Upper lobe of right lung (tissue), 1 donor: Measurements from ENCODE around the gene CMC4. TPM values are rescaled to one million over a fixed set of nuclear protein-coding genes. Genes with fewer than 3 reads are reported as not detected.

Experiments used
- ATAC-seq: fragments of 200-7000 bp; cut with Tn5 transposase; one replicate; pipeline ENCODE4 v1.9.1; 2020; ENCODE audit warnings: mild to moderate bottlenecking, moderate library complexity
- DNase-seq: peaks from one replicate; pipeline ENCODE4 v3.0.0-alpha.2; 2020
- H3K27ac ChIP-seq: fragments of 200-600 bp; one replicate; pipeline ENCODE4 v1.8.0; 2022
- H3K27me3 ChIP-seq: fragments of 200-600 bp; one replicate; pipeline ENCODE4 v1.8.0; 2022; ENCODE audit warnings: mild to moderate bottlenecking
- H3K36me3 ChIP-seq: fragments of 200-600 bp; one replicate; pipeline ENCODE4 v1.8.0; 2022
- H3K4me1 ChIP-seq: fragments of 200-600 bp; one replicate; pipeline ENCODE4 v1.8.0; 2022
- H3K4me3 ChIP-seq: fragments of 200-600 bp; one replicate; pipeline ENCODE4 v1.8.0; 2022; ENCODE audit warnings: mild to moderate bottlenecking
- H3K9me3 ChIP-seq: fragments of 200-600 bp; one replicate; pipeline ENCODE4 v1.8.0; 2022
- intact Hi-C: fragments of 100-400 bp; cut with DNase I; formaldehyde crosslinking; loops from one replicate; pipeline ENCODE4 v1.11.0; 2022
- total RNA-seq: library from RNA; stranded (reverse); fragmentation: NEBNext Ultra II Directional; extraction: Animal tissue kit (Norgen Biotek cat#: 25700); gene quantifications from one replicate; pipeline ENCODE4 v1.2.1, GENCODE V29; 2021
- TF ChIP-seq, protein P1 (sequence below): fragments of 200-600 bp; IDR thresholded peaks from one replicate; pipeline ENCODE4 v1.8.0; 2022; ENCODE audit warnings: antibody characterized with exemption
- donor health status: DM: no; HTN: yes; CAD: no; lungs with severe emphysema.

CMC4 gene
- total RNA-seq, 1 donor from 2014 or later = 6.6 TPM

DNA sequence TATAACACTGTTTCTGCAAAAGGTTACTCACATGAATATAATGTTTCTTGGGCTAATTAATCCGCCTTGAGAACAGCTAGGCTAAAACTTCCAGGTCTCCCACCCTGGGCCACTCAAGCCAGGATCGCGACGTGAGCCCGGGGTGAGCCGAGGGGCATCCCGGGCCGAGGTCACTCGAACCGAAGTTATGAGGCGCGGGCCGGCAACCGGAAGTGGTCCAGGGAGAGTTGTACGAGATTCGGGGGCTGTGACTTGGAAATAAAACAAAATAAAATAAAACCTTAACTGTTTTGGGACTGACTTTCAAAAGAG is 317 bp downstream of the CMC4 start:
- Histone ChIP-seq H3K9me3 (no peaks in the 10 kb centered on the region), H3K4me3 (peak overlapping the region; percentile 64), H3K27ac (peak overlapping the region; percentile 85), H3K27me3 (no peaks in the 10 kb centered on the region), H3K36me3 (no peaks in the 10 kb centered on the region), H3K4me1 (peaks cover 6% of the 10 kb centered on the region)
- intact Hi-C loops = no loop called here
- TF ChIP-seq, protein P1, sequence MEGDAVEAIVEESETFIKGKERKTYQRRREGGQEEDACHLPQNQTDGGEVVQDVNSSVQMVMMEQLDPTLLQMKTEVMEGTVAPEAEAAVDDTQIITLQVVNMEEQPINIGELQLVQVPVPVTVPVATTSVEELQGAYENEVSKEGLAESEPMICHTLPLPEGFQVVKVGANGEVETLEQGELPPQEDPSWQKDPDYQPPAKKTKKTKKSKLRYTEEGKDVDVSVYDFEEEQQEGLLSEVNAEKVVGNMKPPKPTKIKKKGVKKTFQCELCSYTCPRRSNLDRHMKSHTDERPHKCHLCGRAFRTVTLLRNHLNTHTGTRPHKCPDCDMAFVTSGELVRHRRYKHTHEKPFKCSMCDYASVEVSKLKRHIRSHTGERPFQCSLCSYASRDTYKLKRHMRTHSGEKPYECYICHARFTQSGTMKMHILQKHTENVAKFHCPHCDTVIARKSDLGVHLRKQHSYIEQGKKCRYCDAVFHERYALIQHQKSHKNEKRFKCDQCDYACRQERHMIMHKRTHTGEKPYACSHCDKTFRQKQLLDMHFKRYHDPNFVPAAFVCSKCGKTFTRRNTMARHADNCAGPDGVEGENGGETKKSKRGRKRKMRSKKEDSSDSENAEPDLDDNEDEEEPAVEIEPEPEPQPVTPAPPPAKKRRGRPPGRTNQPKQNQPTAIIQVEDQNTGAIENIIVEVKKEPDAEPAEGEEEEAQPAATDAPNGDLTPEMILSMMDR = no peak
- no peak for DNase-seq
- ATAC-seq = no peak

DNA sequence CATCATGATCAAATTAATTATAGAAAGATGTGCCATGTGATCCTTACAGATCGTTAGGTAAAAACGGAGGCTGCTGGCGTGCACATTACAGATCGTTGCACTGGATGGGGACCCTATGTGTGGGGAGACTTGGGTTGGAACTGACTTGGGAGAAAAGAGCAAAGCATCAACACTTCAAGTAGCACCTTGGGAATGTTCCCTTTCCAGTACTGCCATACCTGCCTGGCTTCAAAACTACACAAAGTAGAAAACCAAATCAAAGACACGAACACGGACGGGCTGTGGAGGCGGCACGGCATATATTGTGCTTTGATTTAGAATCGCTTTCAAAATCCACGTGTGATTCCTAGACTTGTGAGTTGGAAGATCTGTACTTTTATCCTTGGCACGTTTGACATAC is 898 bp downstream of the CMC4 start:
- no peak overlapping the region for H3K27ac ChIP-seq
- H3K9me3 ChIP-seq = no peaks in the 10 kb centered on the region
- H3K36me3 ChIP-seq = no peaks in the 10 kb centered on the region
- H3K4me3 ChIP-seq = peak overlapping the region; percentile 64
- DNase-seq (no peak), ATAC-seq (no peak)
- intact Hi-C loops = no loop called here
- H3K27me3 ChIP-seq = no peaks in the 10 kb centered on the region
- TF ChIP-seq, protein P1 = no peak
- H3K4me1 ChIP-seq = peaks cover 6% of the 10 kb centered on the region

DNA sequence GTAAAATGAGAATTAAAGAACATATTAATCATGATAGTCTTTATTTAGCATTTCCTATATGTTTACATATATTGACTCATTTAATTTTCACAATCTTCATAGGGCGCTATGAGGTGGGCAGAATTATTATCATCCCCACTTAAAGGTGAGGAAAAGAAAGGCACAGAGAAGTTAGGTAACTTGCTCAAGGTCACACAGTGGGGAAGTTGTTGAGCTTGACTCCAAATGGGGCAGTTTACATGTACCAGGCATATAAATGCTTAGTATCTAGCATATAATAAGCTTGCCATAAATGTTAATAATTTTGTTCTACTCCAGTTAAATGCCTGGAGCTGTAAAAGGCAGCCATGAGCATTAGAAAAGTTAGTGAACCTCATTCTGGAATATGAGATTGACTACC is 1.5 kb downstream of the CMC4 start:
- Histone ChIP-seq H3K36me3 (no peaks in the 10 kb centered on the region), H3K9me3 (no peaks in the 10 kb centered on the region), H3K27ac (no peak overlapping the region), H3K4me1 (peaks cover 6% of the 10 kb centered on the region), H3K4me3 (peak overlapping the region; percentile 64), H3K27me3 (no peaks in the 10 kb centered on the region)
- TF ChIP-seq, protein P1 = no peak
- ATAC-seq (no peak), DNase-seq (no peak)
- intact Hi-C loops = no loop called here

DNA sequence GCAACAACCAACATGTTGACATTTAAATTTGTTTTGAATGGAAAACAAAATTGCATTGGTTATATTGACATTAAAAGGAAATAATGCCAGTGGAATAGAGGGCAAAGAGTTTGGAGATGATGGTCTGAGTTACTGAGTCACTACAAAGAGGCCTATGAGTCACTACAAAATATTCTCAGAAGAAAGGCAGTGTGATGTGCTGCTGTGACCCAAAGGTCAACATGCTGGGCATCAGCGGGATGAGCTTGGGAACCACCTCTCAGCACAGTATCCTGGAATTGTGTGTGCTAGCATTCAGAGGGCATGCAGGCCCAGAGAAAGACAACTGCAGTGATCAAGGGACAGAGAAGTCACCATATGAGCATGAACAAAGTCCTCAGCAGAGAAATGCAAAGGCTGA is 2.8 kb downstream of the CMC4 start:
- intact Hi-C loops = no loop called here

DNA sequence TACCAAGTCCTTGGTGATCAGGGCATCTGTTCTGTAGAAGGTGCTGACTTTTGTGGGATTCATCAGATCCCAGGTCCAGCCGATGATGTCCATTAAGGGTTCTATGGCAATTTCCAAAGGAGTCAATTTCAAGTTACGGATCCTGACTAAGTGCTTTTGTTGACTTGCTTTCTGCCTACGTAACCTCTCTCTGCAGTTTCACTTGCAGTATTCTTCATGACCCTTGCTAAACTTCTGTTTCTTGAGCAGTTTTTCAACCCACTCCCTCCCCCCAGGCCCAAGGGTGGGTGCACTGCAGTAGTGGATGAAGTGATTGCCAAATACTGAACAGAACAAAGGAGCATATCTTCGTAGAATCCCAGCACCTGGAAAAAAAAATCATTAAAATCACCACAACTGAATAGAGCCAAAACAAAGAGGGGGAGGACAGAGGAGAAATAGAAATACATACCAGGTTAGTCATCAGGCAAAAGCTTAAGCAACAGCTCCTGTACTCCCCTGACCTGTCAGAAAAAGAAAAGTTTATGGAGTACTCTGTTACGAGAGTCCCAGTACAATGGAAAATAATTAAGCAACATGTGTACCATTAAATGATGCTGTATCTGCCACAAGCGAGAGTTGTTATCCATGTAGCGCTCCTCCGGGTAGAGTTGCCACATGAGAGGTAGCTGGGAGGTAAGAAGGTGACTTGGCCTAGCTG is 5.8 kb downstream of the CMC4 start:
- Histone ChIP-seq H3K9me3 (no peaks in the 10 kb centered on the region), H3K4me1 (peaks cover 6% of the 10 kb centered on the region), H3K27ac (no peak overlapping the region), H3K36me3 (no peaks in the 10 kb centered on the region), H3K27me3 (no peaks in the 10 kb centered on the region), H3K4me3 (no peak overlapping the region)
- intact Hi-C loops = no loop called here
- TF ChIP-seq, protein P1 = no peak
- ATAC-seq (no peak), DNase-seq (no peak)

More for the DNA sequence above, 2.8 kb downstream of the CMC4 start:
- H3K36me3 ChIP-seq = no peaks in the 10 kb centered on the region
- no peaks in the 10 kb centered on the region for H3K27me3 ChIP-seq
- TF ChIP-seq, protein P1 = no peak
- DNase-seq (no peak), ATAC-seq (no peak)
- no peak overlapping the region for H3K4me3 ChIP-seq
- H3K9me3 ChIP-seq = no peaks in the 10 kb centered on the region
- peaks cover 6% of the 10 kb centered on the region for H3K4me1 ChIP-seq
- no peak overlapping the region for H3K27ac ChIP-seq

- ATAC-seq (no peak), DNase-seq (no peak)
- H3K27ac ChIP-seq = no peak overlapping the region
- TF ChIP-seq, protein P1 = no peak
- no peaks in the 10 kb centered on the region for H3K4me1 ChIP-seq
- no peaks in the 10 kb centered on the region for H3K36me3 ChIP-seq
- no peaks in the 10 kb centered on the region for H3K27me3 ChIP-seq
- H3K4me3 ChIP-seq = no peak overlapping the region
- intact Hi-C loops = no loop called here
- H3K9me3 ChIP-seq = no peaks in the 10 kb centered on the region
Measured at GRCh38 chrX:155061760-155062159, 9.2 kb downstream of the CMC4 start.
